Esophagus squamous epithelium (tissue), 5 donors: Measurements from ENCODE around the gene WDR1. TPM values are rescaled to one million over a fixed set of nuclear protein-coding genes. Genes with fewer than 3 reads are reported as not detected.

Source experiments
- DNase-seq: peaks from one replicate; lab custom pipeline; 2025; lab: John Stamatoyannopoulos, UW
- H3K27ac ChIP-seq, 4 donors: fragments of 200-600 bp; sonication (generic); one replicate each; pipeline ENCODE4 v1.5.1; 2016 to 2019; ENCODE audit warnings: mild to moderate bottlenecking in 1 of 4
- H3K27me3 ChIP-seq, 4 donors: fragments of 200-600 bp; sonication (generic); 1 replicate in 3 of 4; 2 replicates in 1 of 4; pipeline versions ENCODE4 v1.5.1 to v1.6.0; 2017 to 2021; ENCODE audit warnings: antibody characterized with exemption in 1 of 4
- H3K36me3 ChIP-seq, 3 donors: fragments of 200-600 bp; sonication (generic); one replicate each; pipeline ENCODE4 v1.5.1; 2016 to 2019
- H3K4me1 ChIP-seq, 3 donors: fragments of 200-600 bp; sonication (generic); one replicate each; pipeline ENCODE4 v1.5.1; 2017 to 2019
- H3K4me3 ChIP-seq, 4 donors: fragments of 200-600 bp; sonication (generic); 1 replicate in 3 of 4; 2 replicates in 1 of 4; pipeline ENCODE4 v1.5.1; 2016 to 2019; ENCODE audit warnings: mild to moderate bottlenecking in 2 of 4, moderate library complexity in 1 of 4
- H3K9me3 ChIP-seq, 3 donors: fragments of 200-600 bp; sonication (generic); one replicate each; pipeline ENCODE4 v1.5.1; 2016 to 2019
- CTCF ChIP-seq, 6 experiments: fragments of 450-650 bp in 4 of 6; fragments of 200-600 bp in 2 of 6; sonication (generic) in 2 of 6; IDR thresholded peaks; one replicate each; pipeline ENCODE4 v1.5.1; 2016 to 2019; ENCODE audit warnings: antibody characterized with exemption in 6 of 6, mild to moderate bottlenecking in 4 of 6, moderate library complexity in 4 of 6
- POLR2A ChIP-seq, 4 donors: fragments of 450-650 bp; IDR thresholded peaks; one replicate each; pipeline ENCODE4 v1.6.1; 2017; ENCODE audit warnings: antibody characterized with exemption in 4 of 4, mild to moderate bottlenecking in 4 of 4, moderate library complexity in 3 of 4
- WGBS, 2 donors: methylation state at CpG; one replicate each; pipeline ENCODE4 v1.1.5; 2018; 5-methylcytosine and 5-hydroxymethylcytosine counted together
- intact Hi-C: fragments of 100-400 bp; cut with DNase I; formaldehyde crosslinking; loops from one replicate; pipeline ENCODE4 v1.15.0; 2022
- total RNA-seq, 4 donors: library from RNA; depleted of rRNA; stranded (reverse); fragments of >200 nt; gene quantifications; one replicate each; pipeline ENCODE4 v1.1.0, GENCODE V29; 2016
- donor health status: DM: yes; HTN: yes; CAD: no.

WDR1 gene
- total RNA-seq, 4 donors from 2014 or later: 131 to 203 (median 171) TPM

GRCh38 chr4:10055871-10056270 is 60.7 kb downstream of the WDR1 start:
- Histone ChIP-seq H3K4me3 (no peak overlapping the region), H3K9me3 (no peaks in the 10 kb centered on the region), H3K4me1 (peaks cover 0 to 44% (median 18%) of the 10 kb centered on the region in 3 donors), H3K27ac (no peak overlapping the region), H3K27me3 (no peaks in the 10 kb centered on the region), H3K36me3 (no peaks in the 10 kb centered on the region)
- intact Hi-C loops: loop anchor here (5.0 kb wide), 1 partner anchor 34 kb away; the partner anchor contains the start of gene SLC2A9
- WGBS, 2 donors: 91% methylated on average over 4 of the region's 4 CpGs
- TF ChIP-seq POLR2A (IDR thresholded peaks at IDR 0.05) (no peak), CTCF (IDR thresholded peaks at IDR 0.05) (no peak)
- no peak for DNase-seq

- Histone ChIP-seq H3K9me3 (no peaks in the 10 kb centered on the region), H3K27ac (peak overlapping the region in 1 of 4 donors; percentile 28), H3K27me3 (no peaks in the 10 kb centered on the region), H3K4me1 (peaks cover 2 to 52% (median 21%) of the 10 kb centered on the region in 3 donors), H3K4me3 (no peak overlapping the region), H3K36me3 (no peaks in the 10 kb centered on the region)
- intact Hi-C loops: loop anchor here (5.0 kb wide), 1 partner anchor 32 kb away; the partner anchor contains the start of gene SLC2A9
- no peak for DNase-seq
- WGBS, 2 donors: 31 to 48% methylated on average over 4 of the region's 4 CpGs
- TF ChIP-seq CTCF (IDR thresholded peaks at IDR 0.05) (no peak), POLR2A (IDR thresholded peaks at IDR 0.05) (no peak)
Measured at GRCh38 chr4:10054571-10055041, 62.0 kb downstream of the WDR1 start.

- H3K27ac ChIP-seq: peak overlapping the region in 1 of 4 donors; percentile 61
- peaks cover 5 to 59% (median 21%) of the 10 kb centered on the region in 3 donors for H3K4me1 ChIP-seq
- no peak overlapping the region for H3K4me3 ChIP-seq
- no peaks in the 10 kb centered on the region for H3K9me3 ChIP-seq
- H3K36me3 ChIP-seq: no peaks in the 10 kb centered on the region
- WGBS, 2 donors: 79 to 81% methylated on average over 6 to 8 of the region's 8 CpGs
- no peaks in the 10 kb centered on the region for H3K27me3 ChIP-seq
- no peak for DNase-seq
- no peak for TF ChIP-seq CTCF (IDR thresholded peaks at IDR 0.05)
- TF ChIP-seq POLR2A (IDR thresholded peaks at IDR 0.05): no peak
- intact Hi-C loops: no loop called here
Measured at GRCh38 chr4:10053635-10054453, 62.8 kb downstream of the WDR1 start.

- no peaks in the 10 kb centered on the region for H3K9me3 ChIP-seq
- no peaks in the 10 kb centered on the region for H3K36me3 ChIP-seq
- H3K4me1 ChIP-seq: peaks cover 5 to 62% (median 25%) of the 10 kb centered on the region in 3 donors
- H3K27me3 ChIP-seq: no peaks in the 10 kb centered on the region
- intact Hi-C loops: no loop called here
- no peak for DNase-seq
- H3K27ac ChIP-seq: no peak overlapping the region
- no peak overlapping the region for H3K4me3 ChIP-seq
- no peak for TF ChIP-seq POLR2A (IDR thresholded peaks at IDR 0.05)
- no peak for TF ChIP-seq CTCF (IDR thresholded peaks at IDR 0.05)
- WGBS, 2 donors: 55 to 57% methylated on average over 7 to 11 of the region's 11 CpGs
Measured at GRCh38 chr4:10051517-10052135, 65.0 kb downstream of the WDR1 start.

GRCh38 chr4:10050721-10051120 is 65.9 kb downstream of the WDR1 start:
- no peak overlapping the region for H3K4me3 ChIP-seq
- no peaks in the 10 kb centered on the region for H3K27me3 ChIP-seq
- no peak for DNase-seq
- H3K9me3 ChIP-seq: no peaks in the 10 kb centered on the region
- intact Hi-C loops: no loop called here
- H3K36me3 ChIP-seq: no peaks in the 10 kb centered on the region
- peak overlapping the region in 2 of 4 donors; percentile 23 to 33 for H3K27ac ChIP-seq
- H3K4me1 ChIP-seq: peaks cover 5 to 53% (median 25%) of the 10 kb centered on the region in 3 donors
- 86% methylated on average over 4 to 5 of the region's 5 CpGs for WGBS, 2 donors
- no peak for TF ChIP-seq CTCF (IDR thresholded peaks at IDR 0.05)
- TF ChIP-seq POLR2A (IDR thresholded peaks at IDR 0.05): no peak
